Liver (tissue), 3 donors: ENCODE measurements around the gene TMEM145.

Source experiments
- EGR1 ChIP-seq, 2 donors: IDR thresholded peaks; 2 replicates each; pipeline ENCODE4 v1.6.1; 2016 to 2018; ENCODE audit warnings: antibody characterized with exemption in 2 of 2, low read depth in 2 of 2
- FOXA1 ChIP-seq: IDR thresholded peaks from 2 replicates; pipeline ENCODE4 v1.6.1; 2016; ENCODE audit warnings: antibody characterized with exemption
- GABPA ChIP-seq, 2 donors: IDR thresholded peaks in 1 of 2; conservative IDR thresholded peaks in 1 of 2; 2 replicates each; pipeline ENCODE4 v1.6.1; 2016; ENCODE audit warnings: antibody characterized with exemption in 2 of 2, mild to moderate bottlenecking in 1 of 2, moderate library complexity in 1 of 2
- RAD21 ChIP-seq, 2 donors: IDR thresholded peaks; 2 replicates each; pipeline ENCODE4 v1.6.1; 2016; ENCODE audit warnings: antibody characterized with exemption in 2 of 2, mild to moderate bottlenecking in 2 of 2
- SP1 ChIP-seq: IDR thresholded peaks from 2 replicates; pipeline ENCODE4 v1.6.1; 2018; ENCODE audit warnings: antibody characterized with exemption, mild to moderate bottlenecking
- YY1 ChIP-seq: IDR thresholded peaks from 2 replicates; pipeline ENCODE4 v1.6.1; 2016; ENCODE audit warnings: antibody characterized with exemption, mild to moderate bottlenecking
- TF ChIP-seq, protein P1 (sequence below): fragments of 150-350 bp; IDR thresholded peaks from 2 replicates; pipeline ENCODE4 v1.5.1; 2017; ENCODE audit warnings: improper control_type of control experiment, low read depth, low read length; ENCODE audit not compliant: missing input control
- TF ChIP-seq, protein P2 (sequence below): IDR thresholded peaks from 2 replicates; pipeline ENCODE4 v1.6.1; 2016; ENCODE audit warnings: antibody characterized with exemption
- TF ChIP-seq, protein P3 (sequence below): IDR thresholded peaks from 2 replicates; pipeline ENCODE4 v1.6.1; 2016; ENCODE audit warnings: antibody characterized with exemption
- TF ChIP-seq, protein P4 (sequence below): IDR thresholded peaks from 2 replicates; pipeline ENCODE4 v1.6.1; 2016; ENCODE audit warnings: antibody characterized with exemption
- TF ChIP-seq, protein P5 (sequence below): IDR thresholded peaks from 2 replicates; pipeline ENCODE4 v1.6.1; 2016; ENCODE audit warnings: antibody characterized with exemption, mild to moderate bottlenecking
- donor health status: healthy.
- donor health status: healthy.

DNA sequence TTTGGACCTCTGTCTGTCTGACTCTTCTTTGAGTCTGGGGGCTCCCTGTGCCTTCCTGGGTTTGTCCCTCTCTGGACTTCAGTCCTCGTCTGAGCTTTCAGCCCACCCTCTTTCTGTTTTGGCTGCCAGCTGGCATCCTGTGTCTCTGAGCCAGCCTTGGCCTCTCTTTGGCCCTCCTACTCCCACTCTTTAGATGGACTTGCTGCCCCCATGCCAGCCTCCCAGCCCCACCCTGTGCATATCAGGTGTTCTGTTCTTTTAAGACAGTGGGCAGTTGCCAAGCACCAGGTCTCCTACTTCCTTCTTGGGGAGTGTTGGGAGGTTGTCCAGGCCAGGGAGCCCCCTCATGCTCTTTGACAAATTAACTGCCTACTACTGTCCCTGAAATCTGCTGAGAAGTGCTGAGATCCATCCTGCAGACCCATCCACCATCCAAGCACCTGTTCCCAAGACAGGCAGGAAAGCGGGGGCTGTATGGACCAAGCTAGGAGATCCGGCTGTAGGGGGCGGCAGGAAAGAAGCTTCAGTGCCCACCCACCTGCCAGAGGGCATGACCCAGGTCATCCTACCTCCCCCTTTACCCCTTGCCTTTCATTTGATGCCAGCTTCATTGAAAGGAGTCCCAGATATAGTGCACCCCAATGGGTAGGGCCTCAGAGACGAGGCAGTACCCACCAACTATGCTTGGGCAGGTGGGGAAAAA, 34.5 kb upstream of the TMEM145 start:
- TF ChIP-seq, protein P1, sequence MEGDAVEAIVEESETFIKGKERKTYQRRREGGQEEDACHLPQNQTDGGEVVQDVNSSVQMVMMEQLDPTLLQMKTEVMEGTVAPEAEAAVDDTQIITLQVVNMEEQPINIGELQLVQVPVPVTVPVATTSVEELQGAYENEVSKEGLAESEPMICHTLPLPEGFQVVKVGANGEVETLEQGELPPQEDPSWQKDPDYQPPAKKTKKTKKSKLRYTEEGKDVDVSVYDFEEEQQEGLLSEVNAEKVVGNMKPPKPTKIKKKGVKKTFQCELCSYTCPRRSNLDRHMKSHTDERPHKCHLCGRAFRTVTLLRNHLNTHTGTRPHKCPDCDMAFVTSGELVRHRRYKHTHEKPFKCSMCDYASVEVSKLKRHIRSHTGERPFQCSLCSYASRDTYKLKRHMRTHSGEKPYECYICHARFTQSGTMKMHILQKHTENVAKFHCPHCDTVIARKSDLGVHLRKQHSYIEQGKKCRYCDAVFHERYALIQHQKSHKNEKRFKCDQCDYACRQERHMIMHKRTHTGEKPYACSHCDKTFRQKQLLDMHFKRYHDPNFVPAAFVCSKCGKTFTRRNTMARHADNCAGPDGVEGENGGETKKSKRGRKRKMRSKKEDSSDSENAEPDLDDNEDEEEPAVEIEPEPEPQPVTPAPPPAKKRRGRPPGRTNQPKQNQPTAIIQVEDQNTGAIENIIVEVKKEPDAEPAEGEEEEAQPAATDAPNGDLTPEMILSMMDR, result no peak
- TF ChIP-seq, protein P2, sequence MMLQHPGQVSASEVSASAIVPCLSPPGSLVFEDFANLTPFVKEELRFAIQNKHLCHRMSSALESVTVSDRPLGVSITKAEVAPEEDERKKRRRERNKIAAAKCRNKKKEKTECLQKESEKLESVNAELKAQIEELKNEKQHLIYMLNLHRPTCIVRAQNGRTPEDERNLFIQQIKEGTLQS, result no peak
- no peak for TF ChIP-seq FOXA1
- no peak for TF ChIP-seq EGR1 (IDR thresholded peaks at IDR 0.05; ENCODE audit: low read depth in 2 of 2)
- TF ChIP-seq YY1, result no peak
- TF ChIP-seq, protein P3, sequence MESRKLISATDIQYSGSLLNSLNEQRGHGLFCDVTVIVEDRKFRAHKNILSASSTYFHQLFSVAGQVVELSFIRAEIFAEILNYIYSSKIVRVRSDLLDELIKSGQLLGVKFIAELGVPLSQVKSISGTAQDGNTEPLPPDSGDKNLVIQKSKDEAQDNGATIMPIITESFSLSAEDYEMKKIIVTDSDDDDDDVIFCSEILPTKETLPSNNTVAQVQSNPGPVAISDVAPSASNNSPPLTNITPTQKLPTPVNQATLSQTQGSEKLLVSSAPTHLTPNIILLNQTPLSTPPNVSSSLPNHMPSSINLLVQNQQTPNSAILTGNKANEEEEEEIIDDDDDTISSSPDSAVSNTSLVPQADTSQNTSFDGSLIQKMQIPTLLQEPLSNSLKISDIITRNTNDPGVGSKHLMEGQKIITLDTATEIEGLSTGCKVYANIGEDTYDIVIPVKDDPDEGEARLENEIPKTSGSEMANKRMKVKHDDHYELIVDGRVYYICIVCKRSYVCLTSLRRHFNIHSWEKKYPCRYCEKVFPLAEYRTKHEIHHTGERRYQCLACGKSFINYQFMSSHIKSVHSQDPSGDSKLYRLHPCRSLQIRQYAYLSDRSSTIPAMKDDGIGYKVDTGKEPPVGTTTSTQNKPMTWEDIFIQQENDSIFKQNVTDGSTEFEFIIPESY, result no peak
- no peak for TF ChIP-seq GABPA (IDR thresholded peaks at IDR 0.05 in 1 of 2, conservative IDR thresholded peaks at IDR 0.05 in 1 of 2)
- TF ChIP-seq, protein P4, sequence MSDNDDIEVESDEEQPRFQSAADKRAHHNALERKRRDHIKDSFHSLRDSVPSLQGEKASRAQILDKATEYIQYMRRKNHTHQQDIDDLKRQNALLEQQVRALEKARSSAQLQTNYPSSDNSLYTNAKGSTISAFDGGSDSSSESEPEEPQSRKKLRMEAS, result no peak
- TF ChIP-seq, protein P5, sequence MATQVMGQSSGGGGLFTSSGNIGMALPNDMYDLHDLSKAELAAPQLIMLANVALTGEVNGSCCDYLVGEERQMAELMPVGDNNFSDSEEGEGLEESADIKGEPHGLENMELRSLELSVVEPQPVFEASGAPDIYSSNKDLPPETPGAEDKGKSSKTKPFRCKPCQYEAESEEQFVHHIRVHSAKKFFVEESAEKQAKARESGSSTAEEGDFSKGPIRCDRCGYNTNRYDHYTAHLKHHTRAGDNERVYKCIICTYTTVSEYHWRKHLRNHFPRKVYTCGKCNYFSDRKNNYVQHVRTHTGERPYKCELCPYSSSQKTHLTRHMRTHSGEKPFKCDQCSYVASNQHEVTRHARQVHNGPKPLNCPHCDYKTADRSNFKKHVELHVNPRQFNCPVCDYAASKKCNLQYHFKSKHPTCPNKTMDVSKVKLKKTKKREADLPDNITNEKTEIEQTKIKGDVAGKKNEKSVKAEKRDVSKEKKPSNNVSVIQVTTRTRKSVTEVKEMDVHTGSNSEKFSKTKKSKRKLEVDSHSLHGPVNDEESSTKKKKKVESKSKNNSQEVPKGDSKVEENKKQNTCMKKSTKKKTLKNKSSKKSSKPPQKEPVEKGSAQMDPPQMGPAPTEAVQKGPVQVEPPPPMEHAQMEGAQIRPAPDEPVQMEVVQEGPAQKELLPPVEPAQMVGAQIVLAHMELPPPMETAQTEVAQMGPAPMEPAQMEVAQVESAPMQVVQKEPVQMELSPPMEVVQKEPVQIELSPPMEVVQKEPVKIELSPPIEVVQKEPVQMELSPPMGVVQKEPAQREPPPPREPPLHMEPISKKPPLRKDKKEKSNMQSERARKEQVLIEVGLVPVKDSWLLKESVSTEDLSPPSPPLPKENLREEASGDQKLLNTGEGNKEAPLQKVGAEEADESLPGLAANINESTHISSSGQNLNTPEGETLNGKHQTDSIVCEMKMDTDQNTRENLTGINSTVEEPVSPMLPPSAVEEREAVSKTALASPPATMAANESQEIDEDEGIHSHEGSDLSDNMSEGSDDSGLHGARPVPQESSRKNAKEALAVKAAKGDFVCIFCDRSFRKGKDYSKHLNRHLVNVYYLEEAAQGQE, result no peak
- TF ChIP-seq RAD21 (IDR thresholded peaks at IDR 0.05), result no peak
- no peak for TF ChIP-seq SP1
